ENCODE results near the gene EHD1. TPM values are rescaled to one million over a fixed set of nuclear protein-coding genes. Genes with fewer than 3 reads are reported as not detected.
A peak's percentile ranks its signal among the peaks of the same experiment; 100 is the strongest.

The EHD1 gene
- total and polyA plus RNA-seq, 9 of the 15 experiments (the other 6 are each of a cell fraction or from before 2014, with no cell fraction given), result 0.46 to 65.0 (median 16.4) TPM

DNA sequence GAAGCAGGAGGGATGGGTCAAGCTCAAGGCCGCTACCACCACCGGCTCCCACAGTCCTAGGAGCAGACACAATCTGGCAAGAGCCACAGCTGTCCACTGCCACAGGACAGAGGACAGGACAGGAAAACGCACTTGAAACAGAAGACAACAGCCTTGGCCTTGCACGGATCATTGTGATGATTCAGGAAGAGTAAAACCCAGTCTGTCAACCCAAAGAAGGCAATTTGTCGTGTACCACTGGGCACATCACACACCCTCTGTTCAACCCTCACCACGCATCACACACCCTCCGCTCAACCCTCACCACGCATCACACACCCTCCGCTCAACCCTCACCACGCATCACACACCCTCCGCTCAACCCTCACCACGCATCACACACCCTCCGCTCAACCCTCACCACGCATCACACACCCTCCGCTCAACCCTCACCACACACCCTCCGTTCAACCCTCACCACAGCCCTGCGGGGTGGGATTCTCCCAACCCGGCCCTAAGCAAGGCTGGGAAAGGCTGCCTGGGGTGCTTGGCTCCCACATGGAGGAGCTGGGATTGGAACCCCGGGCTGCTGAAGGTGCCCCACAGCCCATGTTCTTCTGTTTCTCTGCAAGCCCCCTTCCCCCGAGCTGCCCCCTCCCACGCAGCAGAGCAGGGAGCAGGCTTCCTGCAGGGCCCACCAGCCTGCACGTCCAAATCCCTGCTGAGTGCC, 22.7 kb downstream of the EHD1 start:
- intact Hi-C loops (cut with micrococcal nuclease) (no loop called here), in situ Hi-C loops (cut with MboI) (no loop called here)
- Histone ChIP-seq H4K20me1 (replicated peaks; ENCODE audit: control insufficient read depth, insufficient read depth, low read length) (no peaks in the 10 kb centered on the region), H3K79me2 (ENCODE audit: control insufficient read depth, insufficient read depth, low read length) (peaks cover 3% of the 10 kb centered on the region; the same call in 2 of the 3 replicates), H3K4me2 (ENCODE audit: insufficient read depth, low read length) (peak overlapping the region; percentile 53; the same call in 1 of the 2 replicates), H3K4me3 (no peak overlapping the region), H3K4me1 (replicated peaks in 1 of 2; ENCODE audit: control insufficient read depth in 2 of 2, insufficient read depth in 2 of 2, low read length in 2 of 2) (peaks cover 35 to 76% of the 10 kb centered on the region in 2 experiments), H3K27me3 (ENCODE audit: control insufficient read depth in 2 of 2, insufficient read depth in 2 of 2, low read length in 2 of 2) (no peaks in the 10 kb centered on the region), H3K27ac (ENCODE audit: extremely low read depth, low read depth, low read length) (peak overlapping the region; percentile 70; the same call in 2 of the 3 replicates), H2AFZ (ENCODE audit: low read depth, low read length) (no peak overlapping the region), H3K9ac (ENCODE audit: insufficient read depth in 1 of 2, low read depth in 2 of 2, low read length in 2 of 2) (peak overlapping the region; percentile 20 to 85; a peak in 3 of 4 replicates), H3K36me3 (ENCODE audit: control insufficient read depth, insufficient read depth, low read length) (peaks cover 62% of the 10 kb centered on the region; the same call in 2 of the 3 replicates), H3K9me1 (ENCODE audit: control insufficient read depth, insufficient read depth, low read length) (no peaks in the 10 kb centered on the region), H3K9me3 (replicated peaks; ENCODE audit: control insufficient read depth, insufficient read depth, low read depth, low read length) (no peaks in the 10 kb centered on the region)
- ATAC-seq (no peak), FAIRE-seq (peak; percentile 75), DNase-seq (ENCODE audit: extremely low read depth in 1 of 4, low spot score in 3 of 4) (no peak)
- 79% methylated on average over 13 of the region's 22 CpGs for WGBS (ENCODE audit: insufficient coverage, low coverage, missing lambda C conversion rate)
- ChIA-PET POLR2A (interaction anchor here (0.6 to 1.7 kb wide), 7 partner anchors 9 to 262 kb away, joined by 3 to 12 read pairs (median 4); partner anchors contain the start of genes CDC42BPG, EHD1 and ZNHIT2), CTCF (ENCODE audit: low intra/inter-chr PET ratio) (no interaction called here)
- BruUV-seq (replicated peaks), result no TSS peak
- TF ChIP-seq RBFOX2 (IDR thresholded peaks at IDR 0.05; ENCODE audit: low read depth, low read length), result 0 out of 2 replicates have a peak, but pooled peaks have one; percentile 36
- TF ChIP-seq ETV5 (CRISPR knock-in tag; IDR thresholded peaks at IDR 0.05; ENCODE audit: low read depth), result no peak

Data from K562 (cell line).